HG02678 (cell line): ENCODE results near the gene ZDHHC3.

ENCODE experiments used
- ATAC-seq: cut with Tn5 transposase; IDR thresholded peaks from one replicate; pipeline ENCODE4 v1.9.1; 2021; ENCODE audit warnings: mild to moderate bottlenecking, moderate library complexity; ENCODE audit not compliant: unreplicated experiment

The ZDHHC3 gene

GRCh38 chr3:44930911-44931310 lies 45.1 kb downstream of the ZDHHC3 start:
- no peak for ATAC-seq

DNA sequence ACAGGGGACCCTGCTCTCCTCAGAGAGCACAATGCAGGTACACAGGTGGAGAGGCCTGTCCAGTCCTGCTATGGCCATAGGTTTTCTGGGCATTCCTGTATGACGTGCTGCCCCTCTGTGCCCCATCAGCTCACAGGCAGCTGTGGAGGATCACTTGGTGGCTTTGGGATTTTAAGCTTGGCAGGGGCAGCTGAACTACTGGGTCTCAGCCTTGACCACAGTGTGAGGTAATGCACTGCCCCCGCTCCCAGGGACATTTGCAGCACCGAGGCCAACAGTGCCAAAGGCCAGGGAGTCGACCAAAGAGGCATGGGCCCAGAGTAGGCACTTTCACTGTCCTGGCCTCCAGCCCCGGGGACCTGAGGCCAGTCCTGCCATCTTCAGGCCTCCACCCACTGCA lies 46.2 kb downstream of the ZDHHC3 start:
- no peak for ATAC-seq

- ATAC-seq: no peak
Observed at GRCh38 chr3:44927371-44927770, 48.6 kb downstream of the ZDHHC3 start.

DNA sequence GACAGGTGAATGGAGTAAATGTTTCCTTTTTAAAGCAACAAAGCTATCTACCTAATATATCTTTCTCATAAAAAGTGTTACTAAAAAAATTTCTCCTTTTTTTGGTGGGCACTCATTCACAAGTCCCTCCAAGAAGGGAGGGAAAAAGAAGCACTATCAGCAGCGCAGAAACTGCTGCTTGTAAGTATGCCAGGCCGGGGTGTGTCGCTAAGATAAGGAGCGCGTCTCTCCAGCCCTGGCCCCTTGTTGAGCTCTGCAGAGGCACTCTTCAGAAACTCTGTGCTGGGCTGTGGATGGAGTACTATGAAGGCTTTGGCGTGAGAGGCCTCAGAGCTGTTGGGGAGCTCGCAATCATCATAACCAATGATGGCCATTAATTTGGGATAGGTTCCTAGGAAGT lies 49.1 kb downstream of the ZDHHC3 start:
- ATAC-seq: no peak

GRCh38 chr3:44926172-44926571 lies 49.8 kb downstream of the ZDHHC3 start:
- ATAC-seq: no peak

GRCh38 chr3:44924457-44925084 lies 51.4 kb downstream of the ZDHHC3 start:
- no peak for ATAC-seq

DNA sequence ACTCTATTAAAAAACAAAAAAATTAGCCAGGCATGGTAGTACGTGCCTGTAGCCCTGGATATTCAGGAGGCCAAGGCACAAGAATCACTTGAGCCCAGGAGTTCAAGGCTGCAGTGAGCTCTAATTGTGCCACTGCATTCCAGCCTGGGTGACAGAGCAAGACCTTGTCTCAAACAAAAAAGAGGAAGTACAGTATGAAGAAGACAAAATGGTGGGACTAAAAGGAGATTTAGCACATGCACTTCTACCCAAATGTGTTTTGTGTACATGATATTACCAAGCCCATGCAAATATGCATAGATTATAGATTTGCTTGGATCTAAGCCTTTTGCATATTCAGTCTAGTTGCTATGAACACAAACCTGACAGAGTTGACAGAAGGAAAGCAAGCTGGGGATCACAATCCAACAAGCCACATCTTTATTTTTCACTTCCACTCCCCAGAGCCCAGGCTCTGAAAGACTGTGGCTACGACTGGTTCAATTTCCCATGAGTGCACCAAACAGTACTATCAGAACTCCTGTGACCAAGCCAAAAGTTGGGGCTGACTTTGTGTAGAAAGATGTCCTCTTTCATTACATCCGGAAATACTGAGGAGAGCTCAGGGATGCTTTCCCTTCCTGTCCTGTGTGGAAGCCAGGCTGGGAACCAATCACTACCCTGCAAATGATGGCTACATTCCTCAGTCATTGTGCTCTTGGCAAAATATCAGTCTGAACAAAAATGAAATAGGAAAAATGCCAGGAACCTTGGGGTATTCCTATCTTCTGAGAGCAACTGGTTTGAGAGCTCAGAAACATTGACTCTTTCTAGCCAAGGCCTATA lies 52.1 kb downstream of the ZDHHC3 start:
- ATAC-seq: no peak

GRCh38 chr3:44920081-44920480 lies 55.9 kb downstream of the ZDHHC3 start:
- no peak for ATAC-seq

- ATAC-seq: no peak
Observed at GRCh38 chr3:44918581-44918980, 57.4 kb downstream of the ZDHHC3 start.

GRCh38 chr3:44918087-44918486 lies 57.9 kb downstream of the ZDHHC3 start:
- ATAC-seq: no peak

DNA sequence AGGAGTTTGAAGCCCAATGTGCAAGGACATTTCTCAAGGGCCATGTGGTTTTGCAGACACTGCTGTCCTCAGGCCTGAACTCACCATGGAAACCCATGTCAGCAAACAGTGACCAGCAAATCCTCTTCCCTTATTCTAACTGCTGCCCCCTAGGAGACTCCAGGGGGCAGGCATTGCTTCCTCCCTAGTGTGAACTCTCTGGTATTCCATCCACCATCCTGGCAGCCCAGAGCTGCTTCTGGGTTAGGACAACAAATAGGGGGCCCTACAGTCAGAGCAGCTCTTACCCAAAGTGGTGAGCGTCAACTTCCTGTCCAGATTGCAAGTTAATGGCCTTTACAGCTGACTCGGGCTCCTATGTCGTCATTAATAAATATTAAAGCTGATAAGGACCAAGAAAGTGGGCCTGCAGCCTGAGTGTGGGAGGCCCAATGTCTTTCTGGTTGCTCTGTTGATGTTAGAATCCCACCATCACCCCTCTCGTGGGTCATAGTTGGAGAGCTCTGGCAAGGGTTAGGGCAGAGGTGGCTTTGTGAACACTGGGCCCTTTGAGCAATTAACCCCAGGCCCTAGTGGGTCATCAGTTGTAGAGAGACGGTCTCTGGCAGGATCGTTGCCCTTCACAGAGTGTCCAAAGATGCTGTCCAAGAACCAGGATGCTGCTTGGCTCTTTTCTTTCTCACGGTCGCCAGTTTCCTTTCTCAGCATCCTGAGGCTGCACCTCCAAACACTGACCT lies 60.1 kb downstream of the ZDHHC3 start:
- no peak for ATAC-seq

GRCh38 chr3:44914936-44915335 lies 61.0 kb downstream of the ZDHHC3 start:
- ATAC-seq: no peak

DNA sequence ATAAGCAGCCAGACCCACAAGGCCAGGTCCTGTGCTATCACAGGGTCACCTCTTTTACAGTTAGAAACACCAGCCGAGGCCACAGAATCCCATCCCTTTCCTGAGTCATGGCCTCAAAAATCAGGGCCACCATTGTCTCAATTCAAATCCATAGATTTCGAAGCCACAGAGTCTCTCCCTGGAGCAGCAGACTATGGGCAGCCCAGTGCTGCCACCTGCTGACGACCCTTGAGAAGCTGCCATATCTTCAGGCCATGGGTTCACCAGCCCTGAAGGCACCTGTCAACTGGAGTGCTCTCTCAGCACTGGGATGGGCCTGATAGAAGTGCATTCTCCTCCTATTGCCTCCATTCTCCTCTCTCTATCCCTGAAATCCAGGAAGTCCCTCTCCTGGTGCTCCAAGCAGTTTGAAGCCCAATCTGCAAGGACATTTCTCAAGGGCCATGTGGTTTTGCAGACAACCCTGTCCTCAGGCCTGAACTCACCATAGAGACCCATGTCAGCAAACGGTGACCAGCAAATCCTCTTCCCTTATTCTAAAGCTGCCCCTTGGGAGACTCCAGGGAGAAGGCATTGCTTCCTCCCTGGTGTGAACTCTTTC lies 62.0 kb downstream of the ZDHHC3 start:
- peak; percentile 49 for ATAC-seq

DNA sequence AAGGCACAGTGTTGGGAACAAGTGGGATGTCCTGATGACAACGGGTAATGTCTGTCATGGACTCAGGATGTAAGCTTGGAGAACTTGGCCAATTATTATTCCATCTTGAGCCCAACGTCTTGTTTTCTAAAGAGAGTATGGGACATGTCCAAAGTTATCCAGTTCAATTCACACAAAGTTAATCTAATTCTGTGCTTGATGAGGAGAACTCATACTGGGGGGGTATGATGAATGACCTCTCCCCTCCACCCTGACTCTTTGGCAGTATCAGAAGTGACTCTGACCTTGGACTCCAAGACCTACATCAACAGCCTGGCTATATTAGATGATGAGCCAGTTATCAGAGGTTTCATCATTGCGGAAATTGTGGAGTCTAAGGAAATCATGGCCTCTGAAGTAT lies 65.3 kb downstream of the ZDHHC3 start:
- ATAC-seq: no peak

DNA sequence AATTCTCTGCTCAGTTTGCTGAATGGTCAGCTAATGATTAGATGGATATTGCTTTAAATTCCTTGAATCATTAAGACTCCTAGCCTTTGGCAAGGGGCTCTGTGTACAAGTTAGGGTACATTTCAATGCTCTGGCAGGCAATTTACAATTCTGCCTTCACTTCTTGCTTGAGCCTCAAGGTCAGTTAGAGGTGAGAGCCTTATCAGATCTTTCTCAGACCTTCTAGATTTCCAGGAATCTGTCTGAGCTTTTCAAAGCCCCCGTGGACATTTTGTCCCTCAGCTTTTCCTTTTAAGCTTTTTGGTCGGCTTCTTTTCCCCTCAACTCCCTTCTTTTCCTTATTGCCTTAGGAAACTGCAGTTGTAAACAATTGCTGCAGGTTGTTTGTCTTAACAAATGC lies 66.9 kb downstream of the ZDHHC3 start:
- no peak for ATAC-seq

DNA sequence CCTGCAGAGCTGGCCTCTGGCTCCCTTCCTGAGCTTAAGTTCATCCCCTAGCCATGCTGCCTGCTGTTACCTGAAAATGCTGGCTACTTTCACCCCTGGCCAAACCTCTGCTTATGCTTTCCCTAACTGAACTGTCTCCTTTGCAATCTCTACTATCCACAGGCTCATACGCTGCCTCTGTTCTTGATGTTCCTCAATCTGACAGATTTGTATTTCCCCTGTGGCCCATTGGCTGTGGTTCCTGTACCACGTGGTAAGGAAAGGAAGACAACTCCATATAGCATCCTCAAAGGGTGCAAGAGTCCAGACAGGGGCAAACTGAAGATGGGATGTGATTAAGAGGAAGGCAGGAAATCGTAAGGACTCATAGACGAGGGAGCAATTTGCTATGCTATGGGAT lies 68.4 kb downstream of the ZDHHC3 start:
- no peak for ATAC-seq

DNA sequence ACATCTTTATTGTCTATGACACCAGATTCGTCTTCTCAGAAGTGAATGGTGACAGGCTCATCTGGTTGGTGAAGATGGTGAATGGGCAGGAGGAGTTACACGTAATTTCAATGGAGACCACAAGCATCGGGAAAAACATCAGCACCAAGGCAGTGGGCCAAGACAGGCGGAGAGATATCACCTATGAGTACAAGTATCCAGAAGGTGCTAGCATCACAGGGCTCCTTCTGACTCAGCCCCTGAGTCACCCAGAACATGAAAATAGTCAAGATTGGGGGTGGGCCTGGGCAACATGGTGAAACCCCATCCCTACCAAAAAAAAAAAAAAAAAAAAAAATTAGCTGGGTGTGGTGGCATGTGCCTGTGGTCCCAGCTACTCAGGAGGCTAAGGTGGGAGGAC lies 69.0 kb downstream of the ZDHHC3 start:
- no peak for ATAC-seq

- ATAC-seq: no peak
Observed at GRCh38 chr3:44905446-44906157, 70.4 kb downstream of the ZDHHC3 start.

DNA sequence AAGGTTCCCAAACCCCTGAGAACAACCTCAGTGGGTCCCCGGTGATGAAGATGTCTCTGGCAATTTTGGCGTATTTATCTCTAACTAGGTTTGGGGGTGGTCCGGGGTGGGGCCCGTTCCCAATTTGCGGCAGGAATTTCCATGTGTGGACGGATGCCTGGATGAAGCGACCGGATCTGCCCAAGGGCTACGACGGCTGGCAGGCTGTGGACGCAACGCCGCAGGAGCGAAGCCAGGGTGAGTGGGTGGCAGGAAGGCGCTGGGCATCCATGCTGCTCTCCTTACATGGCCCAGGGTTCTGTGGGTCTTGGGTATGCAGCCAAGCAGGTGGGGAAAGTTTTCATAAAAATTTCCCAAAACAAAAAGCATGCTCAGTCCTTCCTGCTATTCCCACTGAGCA lies 72.2 kb downstream of the ZDHHC3 start:
- no peak for ATAC-seq

DNA sequence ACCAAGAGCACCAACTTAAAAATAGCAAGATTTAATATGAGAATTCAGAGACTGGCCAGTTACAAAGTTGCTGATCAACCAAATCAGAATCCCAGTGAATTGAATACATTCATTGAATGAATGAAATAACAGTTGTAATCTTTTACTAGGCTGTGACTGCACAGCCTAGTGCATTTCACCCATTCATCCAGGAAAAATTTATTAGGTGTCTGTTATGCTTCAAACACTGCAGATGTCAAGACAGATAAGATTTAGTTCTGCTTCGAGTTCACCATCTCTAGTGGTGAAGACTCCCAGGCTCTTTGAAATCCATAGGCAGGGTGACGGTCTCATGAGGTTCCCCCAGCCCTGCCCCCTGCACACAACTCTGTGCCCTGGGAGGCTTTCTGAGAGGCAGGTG lies 72.7 kb downstream of the ZDHHC3 start:
- no peak for ATAC-seq

DNA sequence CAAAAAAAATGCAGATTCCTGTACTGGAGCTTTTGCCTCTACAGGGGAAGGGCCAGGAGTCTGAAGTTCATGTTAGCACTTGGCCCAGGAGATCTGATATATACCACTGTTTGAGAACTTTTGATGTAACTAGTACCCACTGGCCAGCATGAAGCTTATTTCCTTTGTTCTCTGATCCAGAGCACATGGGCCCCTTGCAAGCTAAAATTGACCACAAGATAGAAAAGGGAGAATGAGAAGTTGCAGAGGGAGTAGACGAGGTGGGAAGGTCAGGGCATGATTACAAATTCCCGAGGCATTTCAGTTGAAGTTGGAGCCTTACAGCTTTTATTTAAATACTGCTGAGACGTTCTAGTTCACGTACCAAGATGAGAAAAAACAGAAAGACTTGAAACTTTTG lies 73.3 kb downstream of the ZDHHC3 start:
- no peak for ATAC-seq
